HL-60 (cell line): ENCODE data around the gene ARMC6.

ENCODE experiments used
- DNase-seq, 2 experiments: peaks; one replicate each; pipeline ENCODE4 v3.0.0-alpha.2; 2010 to 2020; ENCODE audit warnings: low read depth in 1 of 2, low spot score in 1 of 2
- H3K27ac ChIP-seq: fragments of 250-450 bp; sonication (Bioruptor Pico); replicated peaks from 2 replicates; pipeline ENCODE4 v1.5.1; 2020; ENCODE audit warnings: mild to moderate bottlenecking, moderate library complexity
- H3K27me3 ChIP-seq: fragments of 250-450 bp; sonication (Bioruptor Pico); 2 replicates; pipeline ENCODE4 v1.5.1; 2021; ENCODE audit warnings: mild to moderate bottlenecking, moderate library complexity; ENCODE audit not compliant: insufficient read depth, poor library complexity, severe bottlenecking
- H3K4me3 ChIP-seq: replicated peaks from 2 replicates; pipeline ENCODE4 v1.5.1; 2011; ENCODE audit warnings: mild to moderate bottlenecking, control low read depth, low read length; ENCODE audit not compliant: insufficient read depth
- CTCF ChIP-seq: IDR thresholded peaks from one replicate; pipeline ENCODE4 v1.5.1; 2011; ENCODE audit warnings: low read length, control low read depth, inconsistent platforms; ENCODE audit not compliant: insufficient read depth
- GABPA ChIP-seq: IDR thresholded peaks from 2 replicates; pipeline ENCODE4 v1.6.1; 2012; ENCODE audit warnings: low read depth
- POLR2AphosphoS5 ChIP-seq: IDR thresholded peaks from 2 replicates; pipeline ENCODE4 v1.6.1; 2012; ENCODE audit warnings: low read depth
- REST ChIP-seq: IDR thresholded peaks from 2 replicates; pipeline ENCODE4 v1.6.1; 2012; ENCODE audit warnings: low read depth; ENCODE audit not compliant: insufficient replicate concordance
- SPI1 ChIP-seq: IDR thresholded peaks from 2 replicates; pipeline ENCODE4 v1.6.1; 2012; ENCODE audit warnings: low read depth, mild to moderate bottlenecking, borderline replicate concordance

Gene ARMC6

GRCh38 chr19:19095691-19096090 is 62.3 kb downstream of the ARMC6 start:
- Histone ChIP-seq H3K27me3 (no peaks in the 10 kb centered on the region), H3K4me3 (no peak overlapping the region), H3K27ac (no peak overlapping the region)
- no peak for DNase-seq
- TF ChIP-seq GABPA (no peak), SPI1 (no peak), CTCF (no peak), REST (no peak), POLR2AphosphoS5 (no peak)

GRCh38 chr19:19096641-19097627 is 63.5 kb downstream of the ARMC6 start:
- no peak for TF ChIP-seq GABPA
- no peak for TF ChIP-seq POLR2AphosphoS5
- TF ChIP-seq REST = no peak
- TF ChIP-seq SPI1 = no peak
- no peak for TF ChIP-seq CTCF
- H3K27ac ChIP-seq = no peak overlapping the region
- no peak for DNase-seq

GRCh38 chr19:19098084-19098702 is 64.8 kb downstream of the ARMC6 start:
- H3K27ac ChIP-seq = no peak overlapping the region
- no peak for DNase-seq
- no peaks in the 10 kb centered on the region for H3K27me3 ChIP-seq
- no peak overlapping the region for H3K4me3 ChIP-seq
- TF ChIP-seq CTCF (no peak), REST (no peak), POLR2AphosphoS5 (no peak), SPI1 (no peak), GABPA (no peak)

More at GRCh38 chr19:19096641-19097627, 63.5 kb downstream of the ARMC6 start:
- Histone ChIP-seq H3K27me3 (no peaks in the 10 kb centered on the region), H3K4me3 (no peak overlapping the region)
